ENCODE measurements around the gene DNAJC17.

DNA sequence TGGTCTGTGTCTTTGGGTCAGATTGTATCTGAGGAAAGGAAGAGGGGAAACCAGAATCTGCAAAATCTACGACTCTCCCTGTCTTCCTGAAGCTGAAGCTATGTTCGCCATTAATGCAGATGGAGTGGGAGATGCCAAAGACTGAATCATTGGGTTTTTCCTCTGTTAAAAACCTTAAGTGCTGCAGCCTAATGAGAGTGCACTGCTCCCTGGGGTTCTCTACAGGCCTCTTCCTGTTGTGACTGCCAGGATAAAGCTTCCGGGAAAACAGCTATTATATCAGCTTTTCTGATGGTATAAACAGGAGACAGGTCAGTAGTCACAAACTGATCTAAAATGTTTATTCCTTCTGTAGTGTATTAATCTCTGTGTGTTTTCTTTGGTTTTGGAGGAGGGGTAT, 76.2 kb downstream of the DNAJC17 start:
- TF ChIP-seq, protein P1, sequence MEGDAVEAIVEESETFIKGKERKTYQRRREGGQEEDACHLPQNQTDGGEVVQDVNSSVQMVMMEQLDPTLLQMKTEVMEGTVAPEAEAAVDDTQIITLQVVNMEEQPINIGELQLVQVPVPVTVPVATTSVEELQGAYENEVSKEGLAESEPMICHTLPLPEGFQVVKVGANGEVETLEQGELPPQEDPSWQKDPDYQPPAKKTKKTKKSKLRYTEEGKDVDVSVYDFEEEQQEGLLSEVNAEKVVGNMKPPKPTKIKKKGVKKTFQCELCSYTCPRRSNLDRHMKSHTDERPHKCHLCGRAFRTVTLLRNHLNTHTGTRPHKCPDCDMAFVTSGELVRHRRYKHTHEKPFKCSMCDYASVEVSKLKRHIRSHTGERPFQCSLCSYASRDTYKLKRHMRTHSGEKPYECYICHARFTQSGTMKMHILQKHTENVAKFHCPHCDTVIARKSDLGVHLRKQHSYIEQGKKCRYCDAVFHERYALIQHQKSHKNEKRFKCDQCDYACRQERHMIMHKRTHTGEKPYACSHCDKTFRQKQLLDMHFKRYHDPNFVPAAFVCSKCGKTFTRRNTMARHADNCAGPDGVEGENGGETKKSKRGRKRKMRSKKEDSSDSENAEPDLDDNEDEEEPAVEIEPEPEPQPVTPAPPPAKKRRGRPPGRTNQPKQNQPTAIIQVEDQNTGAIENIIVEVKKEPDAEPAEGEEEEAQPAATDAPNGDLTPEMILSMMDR (conservative IDR thresholded peaks at IDR 0.05; ENCODE audit: low read depth, low read length) = no peak
- TF ChIP-seq EZH2 (IDR thresholded peaks at IDR 0.05; ENCODE audit: borderline replicate concordance, low read depth, low read length, poor library complexity, severe bottlenecking) = no peak

All from A673 (cell line).